HK-2 (cell line): ENCODE results near the gene ARHGAP23.

Source experiments
- DNase-seq: peaks from one replicate; pipeline ENCODE4 v3.0.0-alpha.2; 2018; ENCODE audit not compliant: unreplicated experiment

Gene ARHGAP23

DNA sequence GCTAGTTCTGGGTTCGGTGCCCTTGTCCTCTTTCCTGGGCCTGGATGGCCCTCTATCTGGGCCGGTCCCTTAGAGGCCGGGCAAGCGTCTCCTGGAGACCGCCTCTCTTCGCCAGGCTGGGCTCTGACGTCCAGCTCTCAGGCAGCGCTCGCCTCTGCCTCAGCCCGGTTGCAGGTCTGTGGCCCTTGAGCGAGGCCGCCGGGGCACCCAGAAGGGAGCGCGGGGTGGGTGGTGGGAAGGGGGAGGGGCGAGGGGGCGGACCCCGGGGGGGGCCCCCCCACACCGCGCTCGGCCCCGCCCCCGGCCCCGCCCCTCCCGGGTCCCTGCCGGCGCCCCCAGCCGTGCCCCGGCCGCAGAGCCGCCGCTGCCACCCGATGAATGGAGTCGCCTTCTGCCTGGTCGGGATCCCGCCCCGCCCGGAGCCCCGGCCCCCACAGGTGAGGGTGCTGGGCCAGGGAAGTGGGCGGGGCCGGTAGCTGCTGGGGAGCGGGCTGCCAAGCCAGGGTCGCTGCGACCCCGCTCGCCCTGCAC, at the start of gene ARHGAP23:
Gene ARHGAP23 (plus strand): TSS at position 353 of the 531 bp plus-strand sequence. CDS start 22 bp downstream, at position 375.
- peak; percentile 76 for DNase-seq

DNA sequence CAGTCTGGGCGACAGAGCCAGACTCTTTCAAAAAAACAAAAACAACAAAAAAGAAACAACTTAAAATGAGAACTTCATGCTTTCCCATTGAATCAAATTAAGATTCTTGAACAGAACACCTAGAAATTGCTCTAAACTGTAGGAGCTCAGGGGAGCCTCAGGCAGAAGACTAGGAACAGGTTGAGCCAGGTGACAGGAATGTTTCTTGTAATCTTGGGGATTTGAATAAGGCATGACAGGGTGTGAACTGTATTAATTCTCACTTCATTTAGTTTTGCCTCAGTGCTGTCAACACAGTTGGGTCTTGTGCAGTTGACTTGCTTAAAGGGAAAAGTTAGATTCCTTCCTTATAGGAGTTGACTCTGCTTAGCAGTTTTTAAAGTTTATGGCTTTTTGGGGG, 48.8 kb upstream of the ARHGAP23 start:
- no peak for DNase-seq

DNA sequence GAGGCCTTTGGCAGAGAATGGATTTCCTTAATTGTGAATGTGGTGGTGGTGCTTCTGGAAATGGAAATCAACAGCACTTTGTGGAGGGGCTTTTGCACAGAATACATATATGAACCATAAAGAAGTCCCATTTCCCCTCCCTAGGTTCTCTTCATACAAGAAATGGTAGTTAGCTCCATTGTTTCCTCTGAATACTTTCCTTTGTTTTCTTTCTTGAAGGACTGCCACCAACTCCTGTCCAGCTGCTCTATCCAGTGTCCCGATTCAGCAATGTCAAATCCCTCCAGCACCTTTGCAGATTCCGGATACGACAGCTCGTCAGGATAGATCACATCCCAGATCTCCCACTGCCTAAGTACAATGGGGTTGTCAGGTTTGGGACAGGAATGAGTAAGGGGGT, 33.2 kb upstream of the ARHGAP23 start:
- no peak for DNase-seq

- no peak for DNase-seq
Observed at GRCh38 chr17:38397227-38397626, 31.0 kb upstream of the ARHGAP23 start.

DNA sequence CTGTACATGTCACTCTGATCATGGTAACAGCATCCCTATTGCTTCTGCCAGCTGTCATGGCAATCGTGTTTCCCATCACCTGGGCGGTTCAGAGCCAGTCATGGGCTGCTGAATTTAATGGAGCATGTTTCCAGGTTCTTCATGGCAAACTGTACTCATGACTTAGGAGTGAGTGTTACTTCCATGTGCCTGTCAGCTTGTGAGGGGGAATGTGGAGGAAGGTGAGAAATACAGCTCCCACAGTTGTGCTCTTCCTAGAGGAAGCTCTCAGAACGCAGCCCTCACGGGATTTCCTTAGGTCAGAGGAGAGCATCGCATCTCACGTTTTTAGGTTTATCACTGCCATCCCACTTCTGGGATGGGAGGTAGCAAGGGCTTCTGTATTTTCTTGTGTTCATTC, 28.0 kb upstream of the ARHGAP23 start:
- DNase-seq: no peak

DNA sequence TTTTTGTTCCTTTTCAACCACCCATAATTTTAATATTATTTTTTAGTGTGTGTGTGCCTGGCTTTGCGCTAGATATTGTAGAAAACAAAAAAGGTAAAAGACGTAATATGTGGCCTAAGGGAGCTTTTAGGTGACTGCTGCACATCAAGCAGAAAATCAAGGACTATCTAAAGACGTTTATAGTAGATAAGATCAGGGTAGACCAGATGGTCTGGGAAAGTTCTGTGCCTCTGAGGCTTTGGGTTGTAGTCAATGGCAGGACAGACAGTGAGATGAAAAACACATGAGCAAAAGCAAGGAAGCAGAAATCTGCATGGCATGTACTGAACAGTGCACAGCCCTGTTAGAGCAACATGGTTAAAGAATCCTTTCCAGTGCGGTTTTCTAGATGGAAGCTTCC, 26.8 kb upstream of the ARHGAP23 start:
- DNase-seq: no peak

GRCh38 chr17:38402897-38403296, 25.4 kb upstream of the ARHGAP23 start:
- DNase-seq: no peak

DNA sequence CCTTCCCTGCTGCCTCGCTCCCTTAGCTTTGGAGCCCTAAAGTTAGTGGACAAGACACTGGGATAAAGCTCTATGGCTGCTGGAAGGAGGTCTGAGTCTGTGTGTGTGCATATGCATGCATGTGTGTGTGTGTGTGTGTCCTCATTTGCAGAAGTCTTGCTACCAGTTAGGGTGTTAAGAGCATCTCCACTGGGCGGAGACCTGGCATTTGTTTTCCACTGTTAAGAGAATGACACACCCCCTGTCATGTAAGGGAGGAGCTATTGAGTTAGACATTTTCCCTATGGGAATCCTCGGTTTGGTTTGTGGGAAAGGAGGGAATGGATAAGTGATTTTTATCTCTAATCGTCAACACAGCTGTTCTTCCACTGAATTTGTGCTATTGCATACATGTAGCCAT, 24.8 kb upstream of the ARHGAP23 start:
- DNase-seq: no peak

DNA sequence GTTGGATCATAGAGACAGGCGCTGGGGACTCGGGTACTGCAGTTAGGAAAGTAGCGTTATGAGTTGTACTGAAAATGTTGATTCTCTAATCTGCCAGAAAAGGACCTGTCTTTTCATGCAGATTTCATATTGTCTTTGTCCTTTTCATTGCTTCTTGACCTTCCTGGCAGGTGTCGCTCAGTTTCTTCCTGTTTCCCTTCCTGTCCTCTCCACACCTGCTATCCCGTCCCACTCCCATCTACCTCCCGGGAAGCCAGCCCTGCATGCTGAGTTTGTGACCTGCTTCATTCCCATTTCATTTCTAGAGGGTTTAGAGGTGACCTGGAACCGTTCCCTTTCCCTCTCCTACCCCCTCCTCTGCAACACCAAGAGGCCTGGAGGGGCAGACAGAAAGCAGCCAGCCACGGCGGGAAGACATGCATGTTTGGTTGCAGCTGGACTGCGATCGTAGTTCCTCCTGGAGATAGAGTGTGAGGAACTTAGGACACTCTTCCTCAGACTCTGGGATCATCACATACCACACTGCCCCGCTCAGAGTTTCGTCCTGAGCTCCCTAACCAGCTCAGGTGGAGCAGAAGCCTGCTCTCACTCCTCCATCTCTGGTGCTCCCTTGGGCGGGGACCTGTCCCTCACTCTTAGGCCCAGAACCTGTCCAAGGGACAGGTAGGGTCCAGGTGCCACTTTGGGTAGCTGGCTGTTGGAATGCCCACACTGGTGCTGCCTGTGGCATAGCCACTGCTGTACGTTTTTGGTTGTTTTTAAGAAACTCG, 23.9 kb upstream of the ARHGAP23 start:
- no peak for DNase-seq

GRCh38 chr17:38405654-38406053, 22.6 kb upstream of the ARHGAP23 start:
- DNase-seq: no peak

DNA sequence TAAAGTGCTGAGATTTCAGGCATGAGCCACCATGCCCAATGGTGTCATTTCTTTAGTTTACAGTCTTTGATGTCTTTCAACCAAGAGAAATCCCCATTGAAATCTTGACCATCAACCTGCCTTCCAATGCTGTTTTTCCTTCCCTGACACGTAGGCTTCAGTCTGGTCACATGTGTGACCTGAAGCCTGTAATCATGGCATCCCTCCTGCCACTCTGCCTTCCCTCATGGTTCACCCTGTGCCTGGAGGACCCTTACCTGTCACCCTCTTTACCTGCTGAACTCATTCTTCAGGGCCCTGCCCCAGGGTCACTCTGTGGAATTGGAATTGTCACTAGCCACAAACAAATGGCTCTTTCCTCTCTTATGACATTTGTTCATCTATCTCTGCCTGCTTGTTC, 18.1 kb upstream of the ARHGAP23 start:
- DNase-seq: no peak

DNA sequence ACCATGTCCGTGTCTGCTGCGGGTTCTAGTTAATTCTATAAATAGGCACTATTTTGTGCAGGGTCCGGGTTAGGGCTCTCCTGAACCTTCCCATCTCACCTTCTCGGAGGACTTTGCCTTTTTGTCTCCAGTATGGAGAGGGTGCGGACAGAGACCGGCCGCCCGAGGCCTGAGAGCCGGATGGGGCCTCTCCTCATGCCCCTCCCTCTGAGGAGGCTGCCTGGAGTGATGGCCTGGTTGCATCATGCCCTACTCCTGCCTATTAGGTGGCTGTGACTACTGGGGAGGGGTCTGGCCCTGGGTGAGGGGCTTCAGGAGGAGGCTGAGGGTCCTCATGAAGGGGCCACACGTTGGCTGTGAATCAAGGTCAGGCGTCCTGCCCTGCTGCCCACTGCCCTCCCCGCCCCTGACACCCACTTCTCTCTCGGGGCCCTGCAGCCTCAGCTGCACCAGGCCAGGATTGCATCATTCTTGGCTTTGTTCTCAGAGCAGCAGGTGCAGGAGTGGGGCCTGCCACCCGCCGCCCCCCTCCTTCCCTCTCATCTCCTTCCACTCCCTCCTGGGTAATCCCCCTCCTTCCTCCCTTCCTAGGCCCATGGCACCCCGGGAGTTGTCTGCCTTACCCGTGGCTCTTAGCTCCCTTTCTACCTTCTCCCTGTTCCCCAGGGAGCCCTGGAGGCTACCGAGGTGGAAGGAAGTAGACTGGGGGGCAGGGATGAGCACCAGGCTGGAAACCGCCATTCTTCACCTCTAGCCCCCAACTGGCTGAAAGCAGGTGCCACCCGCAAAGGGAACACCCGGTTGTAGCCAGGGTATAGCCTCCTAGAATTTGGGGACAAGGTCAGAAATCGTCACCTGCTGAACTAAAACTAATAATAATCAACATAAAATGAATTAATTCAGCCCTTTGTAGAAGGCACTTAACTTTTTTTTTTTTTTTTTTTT, 12.7 kb upstream of the ARHGAP23 start:
- DNase-seq: peak; percentile 66

- no peak for DNase-seq
Observed at GRCh38 chr17:38416840-38417209, 11.4 kb upstream of the ARHGAP23 start.

DNA sequence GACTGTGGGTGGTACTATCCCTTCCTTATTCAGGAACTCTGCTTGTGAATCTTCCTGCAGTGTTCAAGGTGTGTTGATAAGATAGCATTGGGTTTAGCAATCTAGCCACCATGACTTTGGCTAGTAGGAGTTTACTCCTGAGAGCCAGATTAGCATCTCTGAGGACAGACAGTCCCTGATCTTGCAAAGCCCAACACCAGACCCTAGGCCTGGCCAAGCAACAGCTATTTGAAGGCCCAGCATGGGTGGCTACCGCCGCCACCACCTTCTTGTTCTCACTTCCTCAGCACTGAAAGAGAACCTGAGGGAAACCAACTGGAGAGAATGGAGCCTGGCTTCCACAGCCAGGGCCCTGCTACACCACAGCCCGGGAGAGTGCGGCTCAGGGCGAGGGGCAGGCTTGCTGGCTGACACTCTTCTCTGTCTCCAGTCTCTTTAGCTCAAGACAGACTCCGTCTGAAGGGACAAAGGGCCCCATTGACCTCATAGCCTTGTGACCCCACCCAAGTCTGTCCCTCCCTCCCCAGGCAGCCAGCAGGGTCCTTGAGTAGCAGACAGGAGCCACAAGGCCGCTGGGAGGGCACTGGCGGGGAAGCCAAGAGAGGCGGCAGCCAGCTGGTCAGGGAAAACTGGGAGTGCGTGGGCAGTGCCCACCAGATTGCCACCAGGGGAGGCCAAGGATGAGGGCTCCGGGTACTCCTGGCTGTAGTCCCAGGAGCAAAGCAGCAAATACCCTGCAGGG, 10.9 kb upstream of the ARHGAP23 start:
- DNase-seq: no peak

DNA sequence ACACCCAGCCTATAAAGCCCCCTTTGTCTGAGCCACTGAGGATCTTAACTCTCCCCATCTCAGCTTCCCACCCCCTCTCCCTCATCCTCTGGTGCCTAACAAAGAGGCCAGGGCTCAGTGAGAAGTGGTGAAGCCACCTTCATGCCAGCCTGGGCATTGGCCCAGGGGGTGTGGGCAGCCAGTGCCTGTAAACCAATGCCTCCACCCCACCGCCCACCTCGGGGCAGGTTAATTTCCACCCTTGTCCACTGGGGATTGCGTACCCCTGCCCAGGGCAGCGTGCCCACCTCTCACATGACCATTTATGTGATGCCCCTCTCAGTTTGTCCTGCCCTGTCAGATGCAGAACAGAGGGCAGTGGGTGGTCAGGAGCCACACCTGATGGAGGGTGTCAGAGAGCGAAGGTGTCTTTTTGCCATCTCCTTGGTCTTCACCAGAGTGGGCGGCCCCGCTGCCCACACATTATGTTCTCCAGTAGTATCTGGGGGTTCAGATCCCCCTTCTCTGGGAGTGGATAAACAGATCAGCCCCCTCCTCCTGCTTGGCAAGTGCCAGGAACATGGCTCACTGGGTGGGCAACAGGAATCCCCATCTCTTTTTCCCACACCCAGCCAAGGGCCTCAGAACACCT, 10.1 kb upstream of the ARHGAP23 start:
- no peak for DNase-seq

DNA sequence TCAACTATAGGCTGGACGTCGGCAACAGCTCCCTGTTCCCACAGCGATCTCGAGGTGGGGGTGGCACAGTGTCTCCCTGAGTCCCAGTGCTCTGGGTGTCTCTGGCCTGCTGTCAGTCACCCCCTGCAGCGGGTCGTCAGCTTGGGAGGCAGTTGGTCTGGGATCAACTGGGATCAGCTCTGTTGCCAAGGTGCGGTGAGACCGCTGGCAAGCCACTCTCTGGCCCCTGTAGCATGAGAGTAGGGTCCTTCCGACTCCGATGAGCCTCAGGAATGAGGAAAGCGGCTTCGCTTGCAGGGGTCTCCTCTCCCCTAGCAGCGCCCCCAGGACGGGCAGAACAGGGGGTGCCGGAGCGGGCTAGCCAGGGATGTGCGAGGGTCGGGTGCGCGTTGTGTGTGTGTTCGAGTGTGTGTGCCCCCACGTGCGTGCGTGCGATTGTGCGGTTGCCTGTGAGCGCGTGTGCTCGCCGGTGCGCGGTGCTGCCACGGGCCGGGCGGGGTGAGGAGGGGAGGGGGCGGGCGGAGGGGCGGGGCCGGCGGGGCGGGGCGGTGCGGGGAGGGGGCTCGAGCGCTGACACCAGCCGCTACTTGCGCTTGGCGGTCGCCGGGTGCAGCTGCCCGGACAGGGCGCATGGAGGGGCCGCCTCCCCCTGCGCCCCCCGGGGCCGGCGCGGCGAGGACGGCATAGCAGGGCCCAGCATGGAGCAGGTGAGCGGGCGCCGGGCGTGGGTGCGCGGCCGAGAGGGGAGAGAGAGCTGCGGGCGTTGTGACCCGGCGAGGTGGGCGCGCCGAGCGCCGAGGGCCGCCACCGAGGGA, 9.4 kb upstream of the ARHGAP23 start:
- DNase-seq: no peak

DNA sequence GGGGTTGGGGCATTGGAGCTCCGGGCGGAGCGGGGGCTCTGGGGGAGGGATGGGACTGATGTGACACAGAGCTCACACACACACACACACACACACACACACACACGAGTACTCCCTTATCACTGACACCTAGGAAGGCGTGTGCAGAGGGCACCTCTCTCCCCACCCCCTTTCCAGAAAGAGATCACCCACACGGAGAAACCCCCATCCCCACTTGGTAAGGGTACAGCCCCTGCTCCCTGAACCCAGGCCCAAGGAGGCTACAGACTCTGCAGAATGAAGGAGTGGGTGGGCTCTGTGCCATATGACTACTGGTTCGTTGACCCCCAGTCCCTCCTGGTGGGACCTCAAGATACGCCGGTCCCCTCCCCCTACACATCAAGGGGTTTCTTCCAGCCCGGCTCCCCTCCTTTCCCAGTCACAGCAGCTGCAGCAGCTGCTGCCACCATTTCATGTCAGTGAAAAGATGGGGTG, 8.7 kb upstream of the ARHGAP23 start:
- no peak for DNase-seq

GRCh38 chr17:38420518-38420917, 7.7 kb upstream of the ARHGAP23 start:
- no peak for DNase-seq

DNA sequence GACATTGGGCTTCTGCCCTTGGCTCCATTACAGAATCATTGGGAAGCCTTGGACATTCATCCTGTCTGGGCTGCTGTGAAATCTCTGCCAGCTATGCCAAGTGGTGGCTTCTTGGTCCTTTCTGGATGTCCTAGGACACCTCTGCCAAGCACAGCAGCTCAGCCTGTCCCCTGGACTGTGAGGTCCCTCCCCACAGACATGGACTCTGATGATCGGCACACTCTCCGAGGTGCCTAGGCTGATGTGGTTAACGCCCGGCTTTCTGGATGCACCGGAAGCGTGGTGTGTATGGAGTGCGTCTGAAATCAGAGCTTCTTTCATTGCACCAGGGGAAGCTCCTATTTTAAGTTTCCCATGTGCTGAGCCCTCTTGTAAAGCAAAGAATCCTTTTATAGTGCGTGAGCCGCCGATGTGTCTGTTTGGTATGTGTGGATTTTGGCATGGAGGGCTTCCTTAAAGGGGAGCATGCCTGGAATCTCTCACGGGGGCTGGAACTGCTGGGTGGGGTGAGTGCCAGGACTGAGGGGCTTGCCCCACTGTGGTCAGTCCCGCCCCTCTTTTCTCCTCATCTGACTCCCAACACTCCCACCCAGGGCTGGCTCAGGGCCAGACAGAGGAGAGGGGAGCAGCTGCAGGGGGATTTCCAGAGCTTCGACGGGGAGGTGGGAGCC, 7.0 kb upstream of the ARHGAP23 start:
- no peak for DNase-seq
